B cell (primary cell): ENCODE measurements around the gene GUCY2F. TPM values are rescaled to one million over a fixed set of nuclear protein-coding genes. Genes with fewer than 3 reads are reported as not detected.

Experiments
- ATAC-seq: fragments of 200-7000 bp; cut with Tn5 transposase; one replicate; pipeline ENCODE4 v1.10.0; 2021; ENCODE audit warnings: low read depth, mild to moderate bottlenecking, moderate number of reproducible peaks, moderate library complexity
- CTCF ChIA-PET: fragments of 350-600 bp; sonication (Branson Sonifier 250); formaldehyde crosslinking; loops from one replicate; lab custom pipeline; 2021; ENCODE audit warnings: antibody characterized with exemption, inconsistent platforms; lab: Charles Lee
- POLR2A ChIA-PET: fragments of 350-600 bp; sonication (Branson Sonifier 250); formaldehyde crosslinking; loops from one replicate; lab custom pipeline; 2021; ENCODE audit warnings: antibody characterized with exemption; lab: Charles Lee
- DNase-seq: peaks from one replicate; pipeline ENCODE4 v3.0.0; 2013
- H2AFZ ChIP-seq: 2 replicates; pipeline ENCODE4 v1.6.1; 2012; ENCODE audit warnings: mild to moderate bottlenecking, low read depth, low read length; ENCODE audit not compliant: insufficient read depth, poor library complexity, severe bottlenecking
- H3K27ac ChIP-seq, 2 donors: 1 replicate in 1 of 2; 2 replicates in 1 of 2; pipeline ENCODE4 v1.5.1; 2012 to 2013; ENCODE audit warnings: low read length in 2 of 2, mild to moderate bottlenecking in 2 of 2, moderate library complexity in 1 of 2
- H3K27me3 ChIP-seq, 4 experiments: fragments of 200-600 bp in 1 of 4; sonication (generic) in 1 of 4; replicated peaks in 1 of 4; 1 replicate in 2 of 4; 2 replicates in 2 of 4; pipeline versions ENCODE4 v1.6.1 to v1.7.0; 2013 to 2016; ENCODE audit warnings: low read length in 3 of 4, mild to moderate bottlenecking in 2 of 4, mixed read lengths in 1 of 4, moderate library complexity in 1 of 4; ENCODE audit not compliant: insufficient read depth in 4 of 4, control insufficient read depth in 3 of 4; ENCODE audit errors: control extremely low read depth in 1 of 4
- H3K36me3 ChIP-seq, 2 experiments: replicated peaks in 1 of 2; 1 replicate in 1 of 2; 2 replicates in 1 of 2; pipeline versions ENCODE4 v1.6.1 to v1.7.1; 2013; ENCODE audit warnings: low read length in 1 of 2; ENCODE audit not compliant: insufficient read depth in 2 of 2, control insufficient read depth in 1 of 2; ENCODE audit errors: control extremely low read depth in 1 of 2, extremely low read depth in 1 of 2
- H3K4me1 ChIP-seq, 2 donors: fragments of 200-600 bp in 1 of 2; sonication (generic) in 1 of 2; 1 replicate in 1 of 2; 2 replicates in 1 of 2; pipeline versions ENCODE4 v1.5.1 to v1.6.1; 2013 to 2017; ENCODE audit warnings: low read length in 2 of 2; ENCODE audit not compliant: control insufficient read depth in 2 of 2, insufficient read depth in 2 of 2
- H3K4me2 ChIP-seq: replicated peaks from 2 replicates; pipeline ENCODE3; 2012; ENCODE audit warnings: mild to moderate bottlenecking, low read depth, low read length; ENCODE audit not compliant: poor library complexity, severe bottlenecking
- H3K4me3 ChIP-seq, 5 experiments: fragments of 200-600 bp in 1 of 5; sonication (generic) in 1 of 5; 1 replicate in 3 of 5; 2 replicates in 2 of 5; pipeline versions ENCODE4 v1.5.1 to v1.7.0; 2011 to 2016; ENCODE audit warnings: low read length in 4 of 5, mild to moderate bottlenecking in 4 of 5, low read depth in 2 of 5, control low read depth in 1 of 5, moderate library complexity in 1 of 5; ENCODE audit not compliant: insufficient read depth in 1 of 5; ENCODE audit errors: control extremely low read depth in 1 of 5, extremely low read depth in 1 of 5
- H3K79me2 ChIP-seq: fragments of 200-600 bp; sonication (generic); one replicate; pipeline ENCODE4 v1.6.0; 2016; ENCODE audit warnings: low read length; ENCODE audit not compliant: control insufficient read depth, insufficient read depth
- H3K9ac ChIP-seq: fragments of 200-600 bp; sonication (generic); 2 replicates; pipeline ENCODE4 v1.6.1; 2017; ENCODE audit warnings: mild to moderate bottlenecking, low read length, moderate library complexity
- H3K9me3 ChIP-seq, 3 donors: one replicate each; pipeline versions ENCODE4 v1.6.1 to v1.7.1; 2013; ENCODE audit warnings: low read length in 2 of 3; ENCODE audit not compliant: control insufficient read depth in 2 of 3, insufficient read depth in 1 of 3; ENCODE audit errors: control extremely low read depth in 1 of 3
- H4K20me1 ChIP-seq: 2 replicates; pipeline ENCODE4 v1.6.0; 2012; ENCODE audit warnings: mild to moderate bottlenecking, low read length; ENCODE audit not compliant: insufficient read depth, control insufficient read depth, poor library complexity, severe bottlenecking
- H3K27ac Mint-ChIP-seq: one replicate; pipeline ENCODE4 v1.8.0; 2021; ENCODE audit warnings: mixed read lengths
- H3K27me3 Mint-ChIP-seq: one replicate; pipeline ENCODE4 v1.8.0; 2021; ENCODE audit warnings: mixed read lengths
- H3K4me1 Mint-ChIP-seq: one replicate; pipeline ENCODE4 v1.8.0; 2021; ENCODE audit warnings: mixed read lengths
- H3K4me3 Mint-ChIP-seq: one replicate; pipeline ENCODE4 v1.8.0; 2021; ENCODE audit warnings: mixed read lengths
- H3K9me3 Mint-ChIP-seq: one replicate; pipeline ENCODE4 v1.8.0; 2022; ENCODE audit warnings: mixed read lengths; ENCODE audit not compliant: insufficient read depth
- EZH2 ChIP-seq: IDR thresholded peaks from 2 replicates; pipeline ENCODE4 v1.6.1; 2012; ENCODE audit warnings: borderline replicate concordance, low read depth, mild to moderate bottlenecking, moderate library complexity, low read length; ENCODE audit not compliant: insufficient read depth, poor library complexity, severe bottlenecking
- WGBS: methylation state at CpG from one replicate; pipeline ENCODE4 v1.1.5; 2013; ENCODE audit warnings: missing lambda C conversion rate; ENCODE audit not compliant: insufficient coverage; 5-methylcytosine and 5-hydroxymethylcytosine counted together
- intact Hi-C: fragments of 100-400 bp; cut with micrococcal nuclease; formaldehyde crosslinking; loops from one replicate; pipeline ENCODE4 v1.10.0; 2022
- polyA plus RNA-seq: library from polyadenylated mRNA; depleted of rRNA; stranded (reverse); fragments of >200 nt; gene quantifications from 2 replicates; pipeline ENCODE4 v1.2.3, GENCODE V29; 2012
- total RNA-seq, 2 donors: library from RNA; stranded (reverse); fragments of 120-200 nt in 1 of 2; gene quantifications; 1 replicate in 1 of 2; 2 replicates in 1 of 2; pipeline versions ENCODE4 v1.2.3 to v1.2.4, GENCODE V29; 2013 to 2022
- TF ChIP-seq, protein P1 (sequence below): fragments of 200-600 bp; IDR thresholded peaks from one replicate; pipeline ENCODE4 v1.8.0; 2022; ENCODE audit warnings: antibody characterized with exemption, mild to moderate bottlenecking

GUCY2F gene
- total and polyA plus RNA-seq, 2 donors (not counting 1 experiment from before 2014, with no cell fraction given), result not detected

GRCh38 chrX:109392895-109393294 lies 89.0 kb downstream of the GUCY2F start:
- DNase-seq, result no peak
- H3K4me2 ChIP-seq, result no peak overlapping the region
- peaks cover 4% of the 10 kb centered on the region for H3K27me3 Mint-ChIP-seq
- H3K4me3 Mint-ChIP-seq, result no peak overlapping the region
- H3K4me3 ChIP-seq, result no peak overlapping the region
- no peaks in the 10 kb centered on the region for H3K9me3 ChIP-seq
- WGBS, result no CpG with 5 or more reads among the region's 5 CpGs
- no peak for TF ChIP-seq EZH2
- TF ChIP-seq, protein P1, sequence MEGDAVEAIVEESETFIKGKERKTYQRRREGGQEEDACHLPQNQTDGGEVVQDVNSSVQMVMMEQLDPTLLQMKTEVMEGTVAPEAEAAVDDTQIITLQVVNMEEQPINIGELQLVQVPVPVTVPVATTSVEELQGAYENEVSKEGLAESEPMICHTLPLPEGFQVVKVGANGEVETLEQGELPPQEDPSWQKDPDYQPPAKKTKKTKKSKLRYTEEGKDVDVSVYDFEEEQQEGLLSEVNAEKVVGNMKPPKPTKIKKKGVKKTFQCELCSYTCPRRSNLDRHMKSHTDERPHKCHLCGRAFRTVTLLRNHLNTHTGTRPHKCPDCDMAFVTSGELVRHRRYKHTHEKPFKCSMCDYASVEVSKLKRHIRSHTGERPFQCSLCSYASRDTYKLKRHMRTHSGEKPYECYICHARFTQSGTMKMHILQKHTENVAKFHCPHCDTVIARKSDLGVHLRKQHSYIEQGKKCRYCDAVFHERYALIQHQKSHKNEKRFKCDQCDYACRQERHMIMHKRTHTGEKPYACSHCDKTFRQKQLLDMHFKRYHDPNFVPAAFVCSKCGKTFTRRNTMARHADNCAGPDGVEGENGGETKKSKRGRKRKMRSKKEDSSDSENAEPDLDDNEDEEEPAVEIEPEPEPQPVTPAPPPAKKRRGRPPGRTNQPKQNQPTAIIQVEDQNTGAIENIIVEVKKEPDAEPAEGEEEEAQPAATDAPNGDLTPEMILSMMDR, result no peak
- H4K20me1 ChIP-seq, result no peaks in the 10 kb centered on the region
- ChIA-PET CTCF (no interaction called here), POLR2A (no interaction called here)
- H3K27me3 ChIP-seq, result no peaks in the 10 kb centered on the region
- no peaks in the 10 kb centered on the region for H3K36me3 ChIP-seq
- no peak overlapping the region for H2AFZ ChIP-seq
- ATAC-seq, result no peak
- no peaks in the 10 kb centered on the region for H3K79me2 ChIP-seq
- no peaks in the 10 kb centered on the region for H3K9me3 Mint-ChIP-seq
- H3K9ac ChIP-seq, result no peak overlapping the region
- intact Hi-C loops, result no loop called here
- H3K27ac ChIP-seq, result no peak overlapping the region
- no peaks in the 10 kb centered on the region for H3K4me1 ChIP-seq
- no peaks in the 10 kb centered on the region for H3K4me1 Mint-ChIP-seq
- no peak overlapping the region for H3K27ac Mint-ChIP-seq

GRCh38 chrX:109390556-109390955 lies 91.3 kb downstream of the GUCY2F start:
- Histone ChIP-seq H3K79me2 (no peaks in the 10 kb centered on the region), H3K4me1 (no peaks in the 10 kb centered on the region), H3K9ac (no peak overlapping the region), H3K27ac (no peak overlapping the region), H3K9me3 (no peaks in the 10 kb centered on the region), H3K4me3 (no peak overlapping the region), H2AFZ (no peak overlapping the region), H3K4me2 (no peak overlapping the region), H4K20me1 (no peaks in the 10 kb centered on the region), H3K36me3 (no peaks in the 10 kb centered on the region), H3K27me3 (no peaks in the 10 kb centered on the region)
- no peaks in the 10 kb centered on the region for H3K4me1 Mint-ChIP-seq
- H3K4me3 Mint-ChIP-seq, result no peak overlapping the region
- 83% methylated on average over 1 of the region's 2 CpGs for WGBS
- TF ChIP-seq, protein P1, result no peak
- no peak for TF ChIP-seq EZH2
- no peaks in the 10 kb centered on the region for H3K27me3 Mint-ChIP-seq
- CTCF ChIA-PET, result no interaction called here
- ATAC-seq, result no peak
- intact Hi-C loops, result no loop called here
- H3K27ac Mint-ChIP-seq, result no peak overlapping the region
- no peaks in the 10 kb centered on the region for H3K9me3 Mint-ChIP-seq
- no peak for DNase-seq
- POLR2A ChIA-PET, result no interaction called here
